Activated T-helper 2 cell treated with anti-CD3 and anti-CD28 coated beads, Interferon-gamma antibody, Interleukin-2, Interleukin-4, amounts not matched to agents 10 μg/mL and 5 μg/mL and 100 μg/mL, durations not matched to agents 14 hours and 24 hours and 36 hours (primary cell): ENCODE measurements around the gene CACNA2D3. TPM values are rescaled to one million over a fixed set of nuclear protein-coding genes. Genes with fewer than 3 reads are reported as not detected.

ENCODE experiments used
- DNase-seq: peaks from one replicate; pipeline ENCODE4 v3.0.0; 2021; ENCODE audit warnings: low spot score
- H3K27ac Mint-ChIP-seq: one replicate; pipeline ENCODE4 v1.8.0; 2021; ENCODE audit warnings: mixed read lengths
- H3K27me3 Mint-ChIP-seq: one replicate; pipeline ENCODE4 v1.8.0; 2021; ENCODE audit warnings: low read depth, mixed read lengths
- H3K36me3 Mint-ChIP-seq: one replicate; pipeline ENCODE4 v1.8.0; 2021; ENCODE audit warnings: low read depth, mixed read lengths
- H3K4me1 Mint-ChIP-seq: one replicate; pipeline ENCODE4 v1.8.0; 2021; ENCODE audit warnings: low read depth, mixed read lengths
- H3K4me3 Mint-ChIP-seq: one replicate; pipeline ENCODE4 v1.8.0; 2021; ENCODE audit warnings: low read depth, mild to moderate bottlenecking, moderate library complexity, mixed read lengths
- H3K9me3 Mint-ChIP-seq: one replicate; pipeline ENCODE4 v1.8.0; 2021; ENCODE audit warnings: mixed read lengths
- intact Hi-C: fragments of 100-400 bp; cut with micrococcal nuclease; formaldehyde crosslinking; loops from one replicate; pipeline ENCODE4 v1.15.1; 2023
- total RNA-seq: library from RNA; stranded (reverse); gene quantifications from 2 replicates; pipeline ENCODE4 v1.2.3, GENCODE V29; 2022

The CACNA2D3 gene
- not detected in 2 replicates for total RNA-seq

DNA sequence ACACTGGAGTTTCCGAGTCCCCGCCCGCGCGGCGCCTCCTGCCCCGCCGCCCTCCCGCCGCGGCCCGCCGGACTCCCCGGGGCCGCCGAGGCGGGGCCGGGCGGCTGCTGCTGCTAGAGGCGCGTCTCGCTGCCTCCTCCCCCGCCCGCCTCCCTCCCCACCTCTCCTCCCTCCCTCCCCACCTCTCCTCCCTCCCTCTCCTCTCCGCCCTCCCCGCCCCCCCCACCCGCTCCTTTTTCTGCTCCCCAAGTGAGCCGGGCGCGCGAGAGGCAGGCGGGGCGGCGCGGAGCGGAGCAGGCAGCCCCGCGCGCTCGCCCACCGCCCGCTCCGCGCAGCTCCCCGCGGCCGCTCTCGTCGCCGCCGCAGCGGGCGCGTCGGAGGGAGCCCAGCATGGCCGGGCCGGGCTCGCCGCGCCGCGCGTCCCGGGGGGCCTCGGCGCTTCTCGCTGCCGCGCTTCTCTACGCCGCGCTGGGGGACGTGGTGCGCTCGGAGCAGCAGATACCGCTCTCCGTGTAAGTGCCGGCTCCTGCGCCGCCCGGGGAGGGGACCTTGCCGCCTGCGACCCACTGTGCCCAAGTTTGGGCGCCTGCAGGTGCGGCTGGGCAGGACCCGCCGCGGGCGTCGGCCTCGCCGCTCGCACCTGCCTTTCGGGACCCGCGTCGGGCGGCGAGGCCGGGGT, at the start of gene CACNA2D3:
CACNA2D3 (plus strand) TSS at position 229 of the 679 bp plus-strand sequence.
- intact Hi-C loops = loop anchor here (5.0 kb wide), 1 partner anchor 1365 kb away; the partner anchor contains the start of gene WNT5A
- H3K9me3 Mint-ChIP-seq = no peaks in the 10 kb centered on the region
- no peak within 1 kb of the TSS for H3K4me3 Mint-ChIP-seq
- no peaks in the 10 kb centered on the region for H3K36me3 Mint-ChIP-seq
- H3K4me1 Mint-ChIP-seq = peaks cover 3% of the 10 kb centered on the region
- H3K27ac Mint-ChIP-seq = no peak within 1 kb of the TSS
- peaks cover 43% of the 10 kb centered on the region for H3K27me3 Mint-ChIP-seq
- no peak for DNase-seq

DNA sequence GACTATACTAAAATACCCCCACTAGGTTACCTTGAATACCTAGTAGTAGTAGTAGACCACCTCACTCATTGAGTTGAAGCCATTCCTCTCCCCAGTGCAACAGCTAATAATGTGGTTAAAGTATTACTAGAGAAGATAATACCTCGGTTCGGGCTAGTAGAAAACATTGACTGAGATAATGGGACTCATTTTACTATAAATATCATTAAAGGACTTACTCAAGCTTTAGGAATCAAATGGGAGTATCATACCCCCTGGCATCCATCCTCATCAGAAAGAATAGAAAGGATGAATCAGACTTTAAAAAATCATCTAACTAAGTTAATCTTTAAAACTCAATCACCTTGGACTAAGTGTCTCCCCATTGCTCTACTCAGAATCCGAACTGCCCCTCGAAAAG, 49.0 kb upstream of the CACNA2D3 start:
- no peak overlapping the region for H3K4me3 Mint-ChIP-seq
- no peaks in the 10 kb centered on the region for H3K4me1 Mint-ChIP-seq
- no peak for DNase-seq
- H3K9me3 Mint-ChIP-seq = no peaks in the 10 kb centered on the region
- no peaks in the 10 kb centered on the region for H3K36me3 Mint-ChIP-seq
- intact Hi-C loops = no loop called here
- H3K27ac Mint-ChIP-seq = no peak overlapping the region
- no peaks in the 10 kb centered on the region for H3K27me3 Mint-ChIP-seq

DNA sequence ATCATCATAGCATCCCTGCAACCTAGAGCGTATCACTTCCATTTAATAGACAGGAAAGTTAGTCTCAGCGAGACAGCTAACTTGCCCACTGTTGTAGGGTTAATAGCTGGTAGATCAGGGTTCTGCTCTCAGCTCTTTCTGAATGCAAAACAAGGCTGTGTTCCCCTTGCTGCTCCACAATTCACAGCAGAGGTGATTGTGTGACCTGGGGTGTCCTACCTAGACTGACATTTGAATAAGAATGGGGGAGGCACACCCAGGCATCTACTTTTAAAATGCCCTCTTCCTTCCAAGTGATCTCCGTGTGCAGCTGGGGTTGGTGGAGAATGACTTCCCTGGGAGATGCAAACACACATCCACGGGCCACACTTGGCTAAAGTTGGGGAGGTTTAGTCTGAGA, 43.0 kb upstream of the CACNA2D3 start:
- H3K27ac Mint-ChIP-seq = no peak overlapping the region
- no peaks in the 10 kb centered on the region for H3K4me1 Mint-ChIP-seq
- intact Hi-C loops = no loop called here
- no peaks in the 10 kb centered on the region for H3K27me3 Mint-ChIP-seq
- no peaks in the 10 kb centered on the region for H3K9me3 Mint-ChIP-seq
- no peak for DNase-seq
- H3K36me3 Mint-ChIP-seq = no peaks in the 10 kb centered on the region
- no peak overlapping the region for H3K4me3 Mint-ChIP-seq

DNA sequence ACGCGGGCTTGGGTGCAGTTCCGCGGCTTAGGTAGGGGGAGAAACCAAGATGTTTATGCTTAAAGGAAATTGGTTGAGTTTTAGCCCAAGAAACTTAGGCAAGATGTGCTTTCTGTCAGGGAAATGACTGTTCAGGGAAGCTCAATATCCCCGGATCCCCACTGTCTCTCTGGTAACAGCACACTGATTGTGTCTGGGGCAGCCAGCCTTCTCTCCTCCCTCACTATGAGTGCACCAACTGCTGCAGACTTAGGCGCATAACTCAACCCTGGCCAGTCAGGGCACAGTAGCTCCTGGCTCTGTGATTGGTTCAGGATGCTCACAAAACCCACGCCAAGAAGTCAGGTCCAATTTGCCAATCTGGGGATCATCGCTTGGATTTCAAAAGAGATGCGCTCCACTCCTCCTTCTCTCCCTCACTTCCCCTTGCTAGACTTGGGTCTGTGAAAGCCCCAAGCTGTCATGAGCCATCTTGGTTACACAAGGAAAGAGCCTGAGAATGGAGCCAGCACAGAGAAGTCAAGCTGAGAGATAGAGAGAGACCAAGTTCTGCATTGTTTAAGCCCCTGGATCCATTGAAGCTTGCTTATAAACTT, 42.5 kb upstream of the CACNA2D3 start:
- no peaks in the 10 kb centered on the region for H3K4me1 Mint-ChIP-seq
- no peak for DNase-seq
- no peaks in the 10 kb centered on the region for H3K27me3 Mint-ChIP-seq
- no peaks in the 10 kb centered on the region for H3K36me3 Mint-ChIP-seq
- intact Hi-C loops = no loop called here
- H3K27ac Mint-ChIP-seq = no peak overlapping the region
- H3K4me3 Mint-ChIP-seq = no peak overlapping the region
- H3K9me3 Mint-ChIP-seq = no peaks in the 10 kb centered on the region

DNA sequence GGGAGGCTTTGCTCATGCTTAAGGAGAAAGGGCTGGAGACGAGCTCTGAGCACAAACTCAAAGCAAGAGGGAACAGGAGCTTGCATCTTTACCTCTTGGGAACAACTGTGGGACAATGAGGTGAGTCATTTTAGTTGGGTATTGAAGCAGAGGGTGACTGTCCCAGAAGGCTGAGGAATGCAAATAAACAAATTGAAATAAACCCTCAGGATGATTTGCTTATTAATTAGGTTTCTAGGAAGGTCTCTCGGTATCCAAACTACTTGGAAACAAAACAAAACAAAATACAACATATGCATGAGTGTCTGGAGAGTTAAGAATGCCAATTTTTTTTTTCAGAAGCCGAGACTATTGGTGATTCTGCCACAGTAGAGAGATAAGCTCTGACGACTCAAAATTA, 38.4 kb upstream of the CACNA2D3 start:
- Mint-ChIP-seq H3K36me3 (no peaks in the 10 kb centered on the region), H3K27me3 (peaks cover 20% of the 10 kb centered on the region), H3K4me1 (no peaks in the 10 kb centered on the region), H3K27ac (no peak overlapping the region), H3K9me3 (no peaks in the 10 kb centered on the region), H3K4me3 (no peak overlapping the region)
- intact Hi-C loops = no loop called here
- DNase-seq = no peak

DNA sequence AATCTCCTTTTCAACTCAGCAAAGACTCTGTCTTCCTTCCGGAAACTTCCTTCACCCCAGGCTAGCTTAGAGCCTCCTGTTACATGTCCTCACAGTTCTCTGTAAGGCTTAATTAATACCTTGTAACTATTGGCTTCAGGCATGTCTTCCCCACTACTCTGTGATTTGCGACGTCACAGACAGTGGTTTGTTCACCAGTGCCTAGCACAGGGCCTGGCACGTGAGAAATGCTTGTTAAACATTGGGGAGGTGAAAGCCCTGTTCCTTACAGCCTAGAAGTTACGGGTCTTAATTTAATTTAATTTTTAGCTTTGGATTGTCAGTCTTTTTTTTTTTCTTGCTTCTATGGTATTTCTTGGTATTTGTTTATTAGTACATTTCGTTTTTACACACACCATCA, 36.4 kb upstream of the CACNA2D3 start:
- intact Hi-C loops = no loop called here
- H3K36me3 Mint-ChIP-seq = no peaks in the 10 kb centered on the region
- H3K9me3 Mint-ChIP-seq = no peaks in the 10 kb centered on the region
- H3K4me1 Mint-ChIP-seq = no peaks in the 10 kb centered on the region
- no peak overlapping the region for H3K27ac Mint-ChIP-seq
- peaks cover 29% of the 10 kb centered on the region for H3K27me3 Mint-ChIP-seq
- no peak overlapping the region for H3K4me3 Mint-ChIP-seq
- no peak for DNase-seq

DNA sequence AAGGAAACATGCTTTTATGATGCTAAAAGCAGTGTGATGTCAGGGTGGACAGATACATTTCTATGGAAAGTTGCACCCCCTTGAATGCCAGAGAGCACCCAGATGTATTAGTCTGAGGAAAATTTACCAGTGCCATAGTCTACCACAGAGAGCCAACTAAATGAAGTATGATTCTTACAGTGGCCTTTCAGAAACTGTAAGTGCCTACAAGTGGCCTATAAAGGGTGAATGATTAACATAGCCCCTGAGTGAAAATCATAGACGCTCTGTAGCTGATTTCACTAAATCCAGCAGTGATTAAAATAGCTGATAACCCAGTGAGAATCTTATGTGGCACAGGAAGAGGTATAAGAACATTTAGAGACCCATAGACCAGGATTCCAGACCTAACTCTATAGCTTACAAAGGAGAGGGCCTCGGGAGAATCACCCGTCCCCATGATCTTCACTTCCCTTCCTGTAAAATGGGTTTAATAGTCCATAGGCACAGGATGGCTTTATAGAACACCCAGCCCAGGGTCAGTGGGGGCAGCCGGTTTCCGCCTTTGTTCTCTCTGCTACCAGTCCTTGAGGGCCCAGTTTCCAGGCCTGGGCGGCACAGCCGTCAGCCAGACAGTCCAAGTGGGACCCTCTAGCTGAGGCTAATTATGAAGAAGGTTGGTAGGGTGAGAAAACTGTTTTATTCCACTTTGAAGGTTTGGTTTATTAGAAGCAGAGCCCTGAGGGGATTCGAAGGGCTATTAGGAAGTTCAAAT, 35.5 kb upstream of the CACNA2D3 start:
- Mint-ChIP-seq H3K4me3 (no peak overlapping the region), H3K27me3 (peaks cover 29% of the 10 kb centered on the region), H3K4me1 (no peaks in the 10 kb centered on the region), H3K36me3 (no peaks in the 10 kb centered on the region), H3K27ac (no peak overlapping the region), H3K9me3 (no peaks in the 10 kb centered on the region)
- intact Hi-C loops = no loop called here
- no peak for DNase-seq

DNA sequence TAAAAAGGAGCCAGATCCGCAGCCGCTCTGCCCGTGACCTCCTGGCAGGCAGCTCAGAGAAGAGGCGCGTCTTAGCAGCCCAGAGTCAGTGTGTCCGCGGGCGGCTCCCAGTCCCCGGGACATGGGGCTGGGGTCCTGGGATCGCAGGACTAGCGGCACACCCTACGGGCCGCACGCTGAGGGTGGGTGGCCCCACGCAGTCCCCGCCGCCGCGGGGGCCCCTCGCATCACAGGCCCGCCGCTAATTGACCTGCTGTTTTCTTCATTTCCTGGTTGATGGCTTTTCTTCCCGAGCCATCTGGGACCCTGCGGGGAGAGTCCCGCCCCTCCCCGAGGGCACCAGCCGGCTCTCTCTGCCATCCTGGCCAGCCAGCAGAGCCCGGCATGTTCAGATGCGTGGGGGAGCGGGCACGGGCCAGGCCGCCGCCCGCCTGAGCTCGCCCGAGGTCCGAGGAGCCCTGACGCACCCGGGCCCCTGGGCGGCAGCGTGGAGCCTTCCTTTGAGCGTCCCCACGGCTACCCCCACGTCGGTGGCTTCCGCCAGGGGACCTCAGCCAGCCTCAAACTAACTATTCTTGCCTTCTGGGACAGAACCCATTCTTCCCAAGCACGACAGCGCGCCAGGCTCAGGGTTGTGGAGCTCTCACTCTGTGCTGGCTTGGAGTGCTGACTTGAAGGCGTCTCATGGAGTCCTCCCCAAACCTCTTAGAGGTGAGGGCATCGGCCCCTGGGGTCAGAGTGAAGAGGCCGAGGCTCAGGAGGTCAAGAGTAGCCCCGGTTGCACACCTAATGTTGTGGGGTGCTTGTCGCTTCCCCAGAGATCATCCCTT, 34.6 kb upstream of the CACNA2D3 start:
- H3K9me3 Mint-ChIP-seq = no peaks in the 10 kb centered on the region
- H3K4me1 Mint-ChIP-seq = no peaks in the 10 kb centered on the region
- H3K27me3 Mint-ChIP-seq = peaks cover 29% of the 10 kb centered on the region
- no peak overlapping the region for H3K4me3 Mint-ChIP-seq
- H3K27ac Mint-ChIP-seq = no peak overlapping the region
- no peak for DNase-seq
- H3K36me3 Mint-ChIP-seq = no peaks in the 10 kb centered on the region
- intact Hi-C loops = no loop called here

DNA sequence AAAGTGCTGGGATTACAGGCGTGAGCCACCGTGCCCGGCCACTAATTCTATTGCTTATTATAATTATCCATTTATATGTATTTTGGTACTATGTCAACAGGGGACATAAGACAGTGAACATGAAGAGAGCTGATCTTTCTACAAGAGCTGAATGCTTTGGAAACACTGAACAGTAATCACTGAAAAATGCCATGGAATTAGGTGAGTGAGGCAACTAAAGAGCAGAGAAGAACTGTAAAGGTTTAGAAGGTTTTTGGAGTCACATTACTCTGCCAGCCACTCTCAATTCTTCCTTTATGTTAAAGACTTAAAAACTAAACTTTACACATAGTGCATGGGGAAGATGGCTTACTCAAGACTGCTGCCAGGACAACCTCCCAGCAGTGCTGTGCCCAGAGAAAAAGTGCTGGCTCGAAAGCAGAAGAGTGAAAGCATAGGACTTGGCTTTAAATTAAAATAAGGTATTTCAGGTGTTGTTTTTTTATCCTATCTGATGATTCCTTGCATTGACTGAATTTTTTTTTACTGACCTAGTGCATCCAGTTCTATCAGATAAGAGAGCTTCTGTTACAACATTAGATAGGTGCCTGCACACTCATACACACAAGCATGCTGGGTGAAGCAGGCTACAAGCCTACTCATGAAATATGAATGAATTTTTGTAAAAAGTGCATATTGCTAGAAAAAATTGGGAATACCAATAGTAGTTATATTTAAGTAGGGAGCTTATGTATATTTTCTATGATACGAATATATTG, 28.7 kb upstream of the CACNA2D3 start:
- Mint-ChIP-seq H3K9me3 (no peaks in the 10 kb centered on the region), H3K27me3 (peaks cover 11% of the 10 kb centered on the region), H3K4me3 (no peak overlapping the region), H3K4me1 (no peaks in the 10 kb centered on the region), H3K27ac (no peak overlapping the region), H3K36me3 (no peaks in the 10 kb centered on the region)
- intact Hi-C loops = no loop called here
- no peak for DNase-seq

DNA sequence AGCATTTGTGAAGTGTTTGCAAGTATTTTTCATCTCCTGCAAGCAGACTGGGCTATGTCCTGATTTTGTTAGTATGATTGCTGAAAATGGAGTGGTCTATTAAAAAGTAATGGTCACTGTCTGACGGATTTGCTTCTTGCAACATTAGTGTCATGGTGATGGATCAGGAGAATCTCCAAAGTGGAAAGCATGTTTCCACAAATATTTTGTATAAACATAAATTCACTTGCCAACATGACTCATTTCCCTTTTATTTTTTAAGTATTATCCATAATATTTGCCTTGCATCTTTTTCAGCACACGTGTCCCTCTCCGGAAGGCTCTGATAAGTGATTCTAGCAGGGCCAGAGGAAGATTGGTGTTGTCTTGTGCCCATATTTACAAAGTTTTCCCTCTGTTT, 27.4 kb upstream of the CACNA2D3 start:
- intact Hi-C loops = no loop called here
- Mint-ChIP-seq H3K27me3 (peaks cover 5% of the 10 kb centered on the region), H3K36me3 (no peaks in the 10 kb centered on the region), H3K9me3 (no peaks in the 10 kb centered on the region), H3K4me3 (no peak overlapping the region), H3K27ac (no peak overlapping the region), H3K4me1 (no peaks in the 10 kb centered on the region)
- DNase-seq = no peak

DNA sequence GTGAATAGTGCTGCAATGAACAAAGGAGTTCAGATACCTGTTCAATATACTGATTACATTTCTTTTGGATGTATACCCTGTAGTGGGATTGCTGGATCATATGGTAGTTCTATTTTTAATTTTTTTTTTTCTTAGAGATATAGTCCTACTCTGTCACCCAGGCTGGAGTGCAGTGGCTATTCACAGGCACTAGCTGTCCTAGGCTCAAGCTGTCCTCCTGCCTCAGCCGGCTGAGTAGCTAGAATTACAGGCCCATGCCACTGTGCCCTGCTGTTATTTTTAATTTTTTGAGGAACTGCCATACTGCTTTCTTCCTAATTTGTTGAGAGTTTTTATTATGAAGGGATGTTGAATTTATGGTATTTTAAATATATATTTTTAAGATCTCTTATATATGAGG, 23.0 kb upstream of the CACNA2D3 start:
- DNase-seq = no peak
- peaks cover 4% of the 10 kb centered on the region for H3K27me3 Mint-ChIP-seq
- intact Hi-C loops = no loop called here
- no peaks in the 10 kb centered on the region for H3K4me1 Mint-ChIP-seq
- H3K36me3 Mint-ChIP-seq = no peaks in the 10 kb centered on the region
- no peak overlapping the region for H3K27ac Mint-ChIP-seq
- H3K4me3 Mint-ChIP-seq = no peak overlapping the region
- H3K9me3 Mint-ChIP-seq = no peaks in the 10 kb centered on the region

DNA sequence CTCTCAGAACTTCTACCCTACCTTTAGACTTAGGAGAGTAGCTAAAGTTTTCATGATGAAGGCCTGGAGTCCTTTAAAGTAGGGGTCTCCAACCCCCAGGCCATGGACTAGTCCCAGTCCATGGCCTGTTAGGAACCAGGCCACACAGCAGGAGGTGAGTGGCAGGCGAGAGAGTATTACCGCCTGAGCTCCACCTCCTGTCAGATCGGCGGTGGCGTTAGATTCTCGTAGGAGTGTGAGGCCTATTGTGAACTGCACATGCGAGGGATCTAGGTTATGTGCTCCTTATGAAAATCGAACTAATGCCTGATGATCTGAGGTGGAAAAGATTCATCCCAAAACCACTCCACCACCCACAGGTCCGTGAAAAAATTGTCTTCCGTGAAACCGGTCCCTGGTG, 18.3 kb upstream of the CACNA2D3 start:
- Mint-ChIP-seq H3K27ac (no peak overlapping the region), H3K4me3 (no peak overlapping the region), H3K9me3 (peaks cover 10% of the 10 kb centered on the region), H3K27me3 (peaks cover 4% of the 10 kb centered on the region), H3K4me1 (no peaks in the 10 kb centered on the region), H3K36me3 (no peaks in the 10 kb centered on the region)
- intact Hi-C loops = no loop called here
- DNase-seq = no peak
